HG02759 (cell line): ENCODE data around the gene TMEM106A.
A peak's percentile ranks its signal among the peaks of the same experiment; 100 is the strongest.
"Not testable (repeated sequence)": the region's sequence is repeated elsewhere in the genome, so short reads cannot be mapped to it uniquely, and the experiment has no call there.

Experiments
- ATAC-seq: cut with Tn5 transposase; IDR thresholded peaks from one replicate; pipeline ENCODE4 v1.9.1; 2021; ENCODE audit warnings: mild to moderate bottlenecking, moderate library complexity; ENCODE audit not compliant: unreplicated experiment

Gene TMEM106A, protein sequence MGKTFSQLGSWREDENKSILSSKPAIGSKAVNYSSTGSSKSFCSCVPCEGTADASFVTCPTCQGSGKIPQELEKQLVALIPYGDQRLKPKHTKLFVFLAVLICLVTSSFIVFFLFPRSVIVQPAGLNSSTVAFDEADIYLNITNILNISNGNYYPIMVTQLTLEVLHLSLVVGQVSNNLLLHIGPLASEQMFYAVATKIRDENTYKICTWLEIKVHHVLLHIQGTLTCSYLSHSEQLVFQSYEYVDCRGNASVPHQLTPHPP

DNA sequence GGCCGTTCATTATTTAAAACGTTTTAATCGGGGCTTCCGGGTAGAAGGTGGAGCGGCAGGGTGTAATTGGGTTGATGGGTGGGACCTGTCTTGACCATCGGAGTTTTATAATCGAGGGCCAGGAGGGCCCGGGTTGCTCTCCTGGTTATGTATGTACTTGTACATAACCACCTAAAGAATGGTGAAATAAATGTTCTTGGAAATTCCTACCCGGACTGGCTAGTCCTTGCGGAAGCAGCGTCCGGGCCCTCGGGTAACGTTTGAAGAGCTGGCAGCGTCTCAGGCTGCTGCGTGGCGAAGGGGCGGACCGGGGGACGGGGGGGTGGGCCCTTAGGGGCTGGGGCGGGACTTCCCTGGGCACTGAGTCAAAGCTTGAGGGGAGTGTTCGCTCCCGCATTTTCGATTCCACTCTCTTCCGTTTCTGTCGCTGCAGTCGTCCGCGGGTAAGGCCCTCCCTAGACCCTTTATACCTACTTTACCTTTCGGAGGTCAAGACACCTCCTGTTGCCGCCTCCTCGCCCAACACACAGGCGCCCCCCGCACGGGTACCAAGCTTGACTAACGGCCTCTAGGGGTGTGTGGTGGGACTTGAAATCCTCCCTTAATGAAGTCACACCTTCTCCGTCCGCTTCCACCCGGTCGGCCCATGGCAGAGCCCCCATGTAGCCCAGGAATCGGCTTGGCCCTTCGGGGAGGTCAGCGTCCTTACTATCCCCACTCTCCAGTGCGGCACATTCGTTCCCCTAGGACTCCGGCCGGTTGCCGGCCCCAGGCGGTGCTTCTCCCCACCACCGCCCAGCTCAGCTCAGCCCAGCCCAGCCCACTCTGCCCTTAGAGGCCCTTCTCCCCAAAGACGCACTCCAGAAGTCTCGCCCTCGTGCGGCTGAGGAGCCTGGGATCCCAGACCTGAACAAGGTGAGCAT is at the start of gene TMEM106A:
TSS of gene TMEM106A (plus strand) at position 396 of the 923 bp plus-strand sequence. CDS start 1,167 bp downstream, outside the sequence.
- peak; percentile 76 for ATAC-seq

DNA sequence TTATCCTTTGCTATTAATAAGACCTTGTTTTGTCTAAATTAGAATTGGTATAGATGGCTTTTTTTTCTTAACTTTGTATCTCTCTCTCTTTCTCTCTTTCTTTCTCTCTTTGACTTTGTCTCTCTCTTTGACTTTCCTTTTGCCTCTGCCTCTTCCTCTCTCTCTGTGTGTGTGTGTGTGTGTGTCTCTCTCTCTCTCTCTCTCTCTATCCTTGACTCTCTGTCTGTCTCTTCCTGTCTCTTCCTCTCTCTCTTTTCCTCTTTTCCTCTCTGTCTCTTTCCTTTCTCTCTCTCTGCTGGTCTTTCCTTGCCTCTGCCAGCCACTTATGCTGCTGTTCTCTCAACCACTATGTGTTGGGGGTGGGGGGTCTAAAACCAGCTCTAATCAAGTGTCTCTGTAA is 45.7 kb upstream of the TMEM106A start:
- ATAC-seq, result not testable (repeated sequence)

DNA sequence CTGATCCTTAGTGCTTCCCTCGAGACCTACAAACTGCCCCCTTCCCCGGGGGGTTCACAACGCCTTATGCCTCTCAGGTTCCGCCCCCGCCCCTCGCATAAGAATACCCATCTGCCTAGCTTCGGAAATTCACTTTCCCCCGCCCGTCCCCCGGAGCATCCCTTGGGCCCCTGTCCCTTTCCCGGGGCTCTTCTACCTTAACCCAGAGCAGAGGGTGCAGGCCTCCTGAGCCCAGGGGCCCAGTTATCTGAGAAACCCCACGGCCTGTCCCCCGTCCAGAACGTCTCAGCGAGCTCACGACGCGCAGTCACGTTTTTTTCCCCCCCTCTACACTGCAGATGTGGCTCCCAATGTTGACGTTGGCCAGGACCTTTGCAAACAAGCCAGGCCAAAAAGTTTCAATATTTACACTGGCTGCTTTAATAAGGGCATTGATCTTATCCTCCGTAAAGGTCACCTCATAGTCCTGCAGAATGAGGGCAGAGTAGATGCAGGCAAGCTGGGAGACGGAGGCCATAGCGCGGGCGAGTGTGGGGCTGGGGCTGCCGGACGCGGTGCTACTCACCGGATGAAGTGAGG is 42.0 kb upstream of the TMEM106A start:
- peak; percentile 24 for ATAC-seq

DNA sequence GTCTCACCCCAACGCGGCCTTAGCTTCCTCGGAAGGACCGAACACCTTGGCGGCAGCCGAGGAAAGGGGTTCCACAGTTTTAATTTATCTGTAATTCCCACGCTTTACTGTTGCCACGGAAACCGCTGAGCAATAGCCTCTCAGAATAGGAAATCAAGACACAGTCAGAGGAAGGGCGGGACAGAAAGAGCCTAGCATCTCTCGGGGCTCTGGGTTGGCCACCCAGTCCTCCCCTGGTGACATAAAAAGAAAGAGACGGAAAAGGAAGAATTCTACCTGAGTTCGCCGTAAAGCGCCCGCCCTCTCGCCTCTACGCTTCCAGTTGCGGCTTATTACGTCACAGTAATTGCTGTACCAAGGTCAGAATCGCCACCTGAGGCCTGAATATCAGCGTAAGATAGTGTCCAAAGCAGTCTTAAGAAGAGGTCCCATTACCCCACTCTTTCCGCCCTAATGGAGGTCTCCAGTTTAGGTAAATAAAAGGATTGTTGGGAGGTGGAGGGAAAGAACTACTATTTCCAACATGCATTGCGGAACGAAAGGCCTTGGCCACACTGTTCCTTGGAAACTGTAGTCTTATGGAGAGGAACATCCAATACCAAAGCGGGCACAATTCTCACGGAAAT is 41.4 kb upstream of the TMEM106A start:
- ATAC-seq, result peak; percentile 69

DNA sequence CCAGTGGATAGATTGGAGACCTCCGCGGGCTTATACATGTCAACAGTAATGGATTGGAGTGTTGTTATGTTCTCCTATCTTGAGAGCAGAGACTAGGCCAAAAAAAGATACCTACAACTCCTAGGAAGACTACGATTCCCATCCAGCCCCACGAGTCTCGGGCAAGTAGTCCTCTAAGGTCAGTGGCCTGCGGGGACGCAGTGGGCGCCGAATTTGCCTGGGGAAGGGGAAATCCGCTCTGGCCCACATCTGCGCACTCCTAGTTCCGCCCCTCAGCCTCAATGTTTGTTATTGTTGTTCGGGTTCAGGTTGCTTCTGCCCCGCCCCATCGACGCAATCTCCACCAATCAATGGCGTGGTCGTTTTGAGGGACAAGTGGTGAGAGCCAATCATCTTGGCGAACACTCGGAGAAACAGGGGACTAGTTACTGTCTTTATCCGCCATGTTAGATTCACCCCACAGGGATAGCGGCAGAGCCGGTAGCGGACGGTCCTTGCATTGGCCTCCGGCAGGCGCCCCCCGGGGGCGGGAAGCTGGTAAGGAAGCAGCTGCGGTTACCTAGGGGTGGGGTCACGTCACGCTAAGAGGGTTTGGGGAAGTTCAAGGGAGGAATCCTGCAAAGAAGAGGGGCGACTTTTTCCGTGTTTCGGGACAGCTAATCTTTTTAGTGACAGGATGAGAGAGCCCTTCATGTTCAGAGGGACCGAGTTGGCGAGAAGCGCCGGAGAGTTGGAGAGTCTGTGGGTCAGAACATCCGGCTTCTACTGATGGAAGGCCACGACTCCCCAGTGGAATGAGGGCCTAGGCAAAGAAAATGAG is 40.7 kb upstream of the TMEM106A start, which contains the start of gene NBR1:
TSS of gene NBR1 (plus strand) at position 449 of the 820 bp plus-strand sequence. CDS start 4,586 bp downstream, outside the sequence.
- ATAC-seq, result peak; percentile 77

DNA sequence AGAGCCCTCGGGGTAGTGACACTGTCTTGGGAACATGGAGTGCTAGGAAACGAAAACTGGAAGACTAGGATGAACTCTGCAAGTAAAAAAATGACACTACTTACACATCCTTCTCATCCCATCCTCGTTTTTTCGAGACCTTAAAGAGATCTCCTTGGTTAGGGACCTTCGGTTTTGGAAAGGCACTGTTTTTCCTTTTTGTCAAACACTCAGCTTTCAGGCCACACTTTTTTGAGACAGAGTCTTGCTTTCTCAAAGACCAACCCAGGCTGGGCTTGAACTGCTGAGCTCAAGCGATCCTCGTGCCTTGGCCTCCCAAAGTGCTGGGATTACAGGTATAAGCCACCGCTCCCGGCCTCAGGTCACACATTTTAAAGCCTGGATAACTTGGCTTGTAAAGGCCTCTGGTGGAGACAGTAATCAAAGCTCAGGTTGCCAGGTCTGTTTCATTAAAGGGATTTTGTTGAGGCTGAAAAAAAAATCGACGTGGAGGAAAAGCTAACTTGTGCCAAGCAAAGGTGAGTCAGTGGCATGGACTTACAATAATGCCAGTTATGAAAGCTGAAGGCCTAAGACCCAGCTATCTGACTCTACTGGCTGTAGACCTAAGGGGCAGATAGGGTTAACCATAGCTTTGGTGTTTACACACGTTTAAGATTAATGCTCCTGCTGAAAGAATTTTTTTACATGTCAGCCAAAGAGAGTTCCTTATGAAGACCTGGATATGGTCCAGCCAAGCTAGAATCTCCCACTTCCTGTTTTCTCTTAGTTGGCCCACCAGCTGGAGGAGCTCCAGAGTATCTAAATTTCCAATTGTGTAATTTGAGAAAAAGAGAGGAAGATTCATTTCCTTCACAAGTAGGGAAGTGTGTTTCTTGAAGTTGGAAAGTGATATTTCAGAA is 39.8 kb upstream of the TMEM106A start:
- ATAC-seq, result no peak

DNA sequence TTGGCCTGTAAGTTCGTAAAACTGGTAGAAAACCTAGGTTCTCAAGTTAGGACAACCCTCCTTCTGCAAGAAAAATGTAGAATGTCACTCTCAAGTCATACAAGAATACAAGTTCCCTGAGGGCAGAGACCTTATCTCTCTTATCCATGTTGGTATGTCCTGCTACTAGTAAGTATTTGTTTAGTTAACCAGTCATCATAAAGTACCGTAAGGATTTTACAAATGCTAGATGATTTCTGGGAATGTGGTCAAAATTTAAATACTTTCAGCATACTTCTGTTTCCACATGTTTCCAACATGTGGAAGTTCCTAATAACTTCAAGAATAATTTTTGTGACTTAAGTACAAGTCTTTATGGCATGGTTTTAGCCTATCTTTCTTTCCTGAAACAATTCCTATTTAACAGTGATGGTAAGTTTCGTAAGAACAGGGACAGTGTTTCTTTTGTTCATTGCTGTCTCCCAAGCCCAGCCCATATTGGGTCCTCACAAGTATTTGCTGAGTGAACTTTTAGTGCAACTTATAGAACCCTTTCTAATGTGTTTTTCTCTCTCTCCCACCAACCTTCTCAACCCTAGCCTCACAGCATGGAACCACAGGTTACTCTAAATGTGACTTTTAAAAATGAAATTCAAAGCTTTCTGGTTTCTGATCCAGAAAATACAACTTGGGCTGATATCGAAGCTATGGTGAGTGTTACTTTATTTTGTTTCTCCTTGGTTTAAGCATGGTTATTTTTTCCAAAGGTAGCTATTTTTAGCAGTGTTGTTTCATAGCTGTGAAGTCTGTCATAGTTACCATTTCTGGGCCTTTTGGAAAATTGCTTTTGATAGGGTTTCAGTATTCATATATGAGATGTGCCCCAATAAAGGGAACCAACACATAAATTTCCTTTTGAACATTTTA is 36.2 kb upstream of the TMEM106A start:
- no peak for ATAC-seq

DNA sequence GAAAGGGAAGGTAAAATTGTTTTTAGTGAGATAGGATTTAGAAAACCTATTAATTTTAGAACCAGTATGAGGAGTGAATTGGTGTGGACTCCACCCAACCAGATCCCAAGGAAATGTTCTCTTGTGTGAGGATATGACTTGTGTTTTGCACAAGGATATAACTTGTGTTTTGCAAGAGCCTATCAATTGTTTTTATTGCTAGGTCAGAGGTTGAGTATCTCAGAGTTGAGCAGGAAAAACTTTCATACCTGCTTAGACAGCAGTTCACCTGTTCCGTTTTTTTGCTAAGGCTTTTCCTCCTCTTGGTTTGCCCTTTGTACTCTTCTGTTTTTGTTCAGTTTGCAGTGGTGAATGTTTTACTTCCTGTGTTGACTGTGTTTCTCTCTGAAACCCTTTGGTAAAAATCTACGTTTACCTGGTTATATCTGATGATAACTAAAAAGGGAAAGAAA is 35.5 kb upstream of the TMEM106A start:
- ATAC-seq, result no peak

DNA sequence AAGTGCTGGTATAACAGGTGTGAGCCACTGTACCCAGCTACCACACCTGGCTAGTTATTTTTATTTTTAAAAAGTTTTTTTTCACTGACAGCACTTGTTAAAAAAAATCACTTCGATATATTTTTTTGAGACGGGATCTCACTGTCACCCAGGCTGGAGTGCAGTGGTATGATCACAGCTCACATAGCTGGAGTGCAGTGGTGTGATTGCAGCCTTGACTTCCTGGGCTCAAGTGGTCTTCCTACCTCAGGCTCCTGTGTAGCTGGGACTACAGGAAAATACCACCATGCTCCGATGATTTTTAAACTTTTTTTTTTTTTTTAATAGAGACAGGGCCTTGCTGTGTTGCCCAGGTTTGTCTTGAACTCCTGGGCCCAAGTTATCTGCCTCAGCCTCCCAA is 27.8 kb upstream of the TMEM106A start:
- ATAC-seq, result no peak

DNA sequence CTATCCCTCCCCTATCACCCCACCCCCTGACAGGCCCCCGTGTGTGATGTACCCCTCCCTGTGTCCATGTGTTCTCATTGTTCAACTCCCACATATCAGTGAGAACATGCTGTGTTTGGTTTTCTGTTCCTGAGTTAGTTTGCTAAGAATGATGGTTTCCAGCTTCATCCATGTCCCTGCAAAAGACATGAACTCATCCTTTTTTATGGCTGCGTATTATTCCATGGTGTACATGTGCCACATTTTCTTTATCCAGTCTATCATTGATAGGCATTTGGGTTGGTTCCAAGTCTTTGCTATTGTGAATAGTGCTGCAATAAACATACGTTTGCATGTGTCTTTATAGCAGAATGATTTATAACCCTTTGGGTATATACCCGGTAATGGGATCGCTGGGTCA is 25.0 kb upstream of the TMEM106A start:
- not testable (repeated sequence) for ATAC-seq

DNA sequence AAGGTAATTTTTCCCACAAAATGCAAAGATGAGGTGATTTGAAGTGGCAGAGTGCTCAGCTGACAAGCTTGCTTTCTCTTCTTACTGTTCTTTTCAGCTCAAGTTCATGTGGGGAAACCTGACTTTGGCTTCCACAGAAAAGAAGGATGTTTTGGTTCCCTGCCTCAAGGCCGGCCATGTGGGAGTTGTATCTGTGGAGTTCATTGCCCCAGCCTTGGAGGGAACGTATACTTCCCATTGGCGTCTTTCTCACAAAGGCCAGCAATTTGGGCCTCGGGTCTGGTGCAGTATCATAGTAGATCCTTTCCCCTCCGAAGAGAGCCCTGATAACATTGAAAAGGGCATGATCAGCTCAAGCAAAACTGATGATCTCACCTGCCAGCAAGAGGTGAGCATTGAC is 18.4 kb upstream of the TMEM106A start:
- ATAC-seq, result no peak

DNA sequence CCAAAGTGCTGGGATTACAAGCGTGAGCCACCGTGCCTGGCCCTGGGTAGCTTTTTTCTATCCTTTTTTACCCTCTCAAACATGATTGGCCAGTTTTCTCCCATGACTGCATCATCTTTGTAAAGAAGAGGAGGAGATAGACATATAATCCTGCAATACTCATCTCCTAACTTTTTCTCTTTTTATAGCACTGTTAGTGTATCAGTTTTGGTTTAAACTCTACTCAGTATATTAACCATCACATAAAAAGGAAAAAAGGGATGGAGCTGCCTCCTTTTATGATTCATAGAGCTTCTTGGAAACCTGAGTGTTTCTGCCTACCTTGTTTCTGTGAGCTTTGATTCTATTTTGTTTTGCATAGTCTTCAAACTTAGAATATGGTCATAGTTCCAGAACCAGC is 12.0 kb upstream of the TMEM106A start:
- ATAC-seq, result no peak

DNA sequence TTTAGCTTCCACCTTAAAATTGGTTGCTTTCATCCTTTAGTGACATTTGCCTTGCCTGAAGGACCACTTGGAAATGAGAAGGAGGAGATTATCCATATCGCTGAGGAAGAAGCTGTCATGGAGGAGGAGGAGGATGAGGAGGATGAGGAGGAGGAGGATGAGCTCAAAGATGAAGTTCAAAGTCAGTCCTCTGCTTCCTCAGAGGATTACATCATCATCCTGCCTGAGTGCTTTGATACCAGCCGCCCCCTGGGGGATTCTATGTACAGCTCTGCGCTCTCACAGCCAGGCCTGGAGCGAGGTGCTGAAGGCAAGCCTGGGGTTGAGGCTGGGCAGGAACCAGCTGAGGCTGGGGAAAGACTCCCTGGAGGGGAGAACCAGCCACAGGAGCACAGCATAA is 11.5 kb upstream of the TMEM106A start:
- no peak for ATAC-seq

DNA sequence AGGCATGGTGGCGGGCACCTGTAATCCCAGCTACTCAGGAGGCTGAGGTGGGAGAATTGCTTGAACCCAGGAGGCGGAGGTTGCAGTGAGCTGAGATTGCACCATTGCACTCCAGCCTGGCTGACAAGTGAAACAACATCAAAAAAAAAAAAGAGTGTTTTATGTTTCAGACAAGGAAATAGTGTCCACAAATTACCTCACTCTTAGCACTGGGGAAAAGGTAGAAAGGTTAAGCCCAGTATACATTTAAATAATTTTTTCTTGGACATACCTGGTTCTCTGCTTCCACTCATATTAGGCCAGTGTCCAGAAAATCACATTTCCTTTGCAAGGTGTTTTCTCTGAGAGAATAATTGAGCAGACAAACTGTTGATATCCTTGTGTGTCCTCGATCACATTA is 8.7 kb upstream of the TMEM106A start:
- not testable (repeated sequence) for ATAC-seq

DNA sequence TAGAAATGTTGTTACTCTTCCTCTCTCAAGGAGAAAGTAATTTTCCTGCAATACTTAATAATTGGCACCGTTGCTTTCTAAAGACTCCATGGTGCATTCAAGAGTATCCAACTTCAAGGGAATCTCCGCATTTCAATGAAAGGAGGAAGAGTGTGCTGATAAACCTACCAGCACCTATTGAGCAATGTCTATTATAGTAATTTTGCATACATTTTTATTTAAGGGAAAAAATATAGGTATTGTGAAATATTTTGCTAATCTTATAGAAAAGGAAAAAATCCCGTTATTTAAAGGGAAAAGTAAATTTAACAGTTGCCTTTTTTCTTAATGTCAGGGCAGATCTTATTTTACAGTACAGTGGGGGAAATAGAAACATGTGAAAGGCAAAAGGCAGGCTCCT is 1.1 kb upstream of the TMEM106A start:
- ATAC-seq, result no peak

DNA sequence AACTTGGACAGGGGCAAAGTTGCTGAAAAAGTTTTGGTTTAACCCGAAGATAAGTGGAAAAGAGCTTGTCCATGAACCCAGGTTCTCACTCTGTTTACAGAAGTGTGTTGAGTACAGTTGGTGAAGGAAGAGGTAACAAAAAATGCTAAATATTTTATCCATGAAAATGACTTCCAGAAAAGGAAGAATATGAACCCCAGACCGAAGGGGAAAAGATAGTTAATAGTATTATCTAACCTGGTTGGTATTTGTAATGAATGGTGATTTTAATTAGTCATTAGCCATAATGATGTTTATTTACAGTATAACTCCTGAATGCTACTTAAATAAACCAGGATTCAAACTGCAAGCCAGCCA is 574 bp upstream of the TMEM106A start:
- no peak for ATAC-seq

DNA sequence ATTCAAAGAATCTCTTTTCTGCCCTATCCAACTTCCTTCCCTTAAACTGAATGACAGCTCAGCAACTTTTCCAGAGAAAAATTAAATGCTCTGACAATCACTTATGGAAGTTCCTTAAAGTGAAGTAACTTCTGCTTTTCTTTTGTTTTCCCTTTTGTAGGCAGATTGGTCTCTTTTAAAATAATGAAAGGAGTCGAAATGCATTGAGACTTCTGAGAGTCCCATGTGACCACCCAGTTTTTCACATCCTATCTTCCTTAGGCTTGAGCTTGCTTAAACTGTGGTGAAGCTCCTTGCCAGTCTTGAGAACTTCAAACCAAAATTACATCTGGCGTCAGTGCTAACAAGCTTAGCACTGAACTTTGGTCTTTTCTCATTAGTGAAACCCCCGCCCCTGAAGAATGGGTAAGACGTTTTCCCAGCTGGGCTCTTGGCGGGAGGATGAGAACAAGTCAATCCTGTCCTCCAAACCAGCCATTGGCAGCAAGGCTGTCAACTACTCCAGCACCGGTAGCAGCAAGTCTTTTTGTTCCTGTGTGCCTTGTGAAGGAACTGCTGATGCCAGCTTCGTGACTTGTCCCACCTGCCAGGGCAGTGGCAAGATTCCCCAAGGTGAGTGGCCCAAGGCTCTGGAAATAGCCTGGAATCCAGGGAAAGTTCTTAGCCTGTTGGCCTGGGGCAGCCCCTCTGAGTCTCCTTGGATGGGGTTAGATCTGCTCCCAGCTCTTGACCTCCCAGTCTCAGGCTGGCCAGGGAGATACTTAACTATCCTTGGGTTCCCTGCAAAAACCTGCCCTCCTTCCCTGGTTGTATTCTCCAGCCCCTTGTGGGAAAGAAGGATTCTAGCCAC is 1.2 kb downstream of the TMEM106A start:
- ATAC-seq, result no peak
